Liver (tissue), 9 donors: ENCODE measurements around the gene PIGR. TPM values are rescaled to one million over a fixed set of nuclear protein-coding genes. Genes with fewer than 3 reads are reported as not detected.

Source experiments
- DNase-seq: peaks from one replicate; pipeline ENCODE4 v3.0.0-alpha.2; 2017; ENCODE audit warnings: low spot score
- H3K27ac ChIP-seq, 2 donors: one replicate each; pipeline ENCODE4 v1.7.0; 2013; ENCODE audit warnings: inconsistent platforms in 2 of 2, low read length in 2 of 2, control low read depth in 1 of 2, low read depth in 1 of 2, mild to moderate bottlenecking in 1 of 2
- H3K27me3 ChIP-seq, 4 donors: one replicate each; pipeline versions ENCODE4 v1.6.1 to v1.7.0; 2013; ENCODE audit warnings: low read length in 3 of 4, inconsistent platforms in 1 of 4, mild to moderate bottlenecking in 1 of 4, moderate library complexity in 1 of 4; ENCODE audit not compliant: control insufficient read depth in 4 of 4, insufficient read depth in 4 of 4
- H3K36me3 ChIP-seq, 4 donors: one replicate each; pipeline versions ENCODE4 v1.6.1 to v1.7.0; 2013; ENCODE audit warnings: low read length in 3 of 4, mild to moderate bottlenecking in 3 of 4, low read depth in 1 of 4, moderate library complexity in 1 of 4; ENCODE audit not compliant: control insufficient read depth in 4 of 4, insufficient read depth in 3 of 4
- H3K4me1 ChIP-seq, 4 donors: one replicate each; pipeline versions ENCODE4 v1.6.1 to v1.7.0; 2013; ENCODE audit warnings: low read length in 3 of 4, mild to moderate bottlenecking in 3 of 4, moderate library complexity in 1 of 4; ENCODE audit not compliant: control insufficient read depth in 4 of 4, insufficient read depth in 4 of 4
- H3K4me3 ChIP-seq, 3 donors: one replicate each; pipeline versions ENCODE4 v1.6.1 to v1.7.0; 2013; ENCODE audit warnings: low read length in 3 of 3, control low read depth in 1 of 3, low read depth in 1 of 3, mild to moderate bottlenecking in 1 of 3
- H3K9ac ChIP-seq, 2 donors: one replicate each; pipeline ENCODE4 v1.7.0; 2013; ENCODE audit warnings: low read length in 2 of 2, mild to moderate bottlenecking in 2 of 2, moderate library complexity in 2 of 2, control low read depth in 1 of 2, low read depth in 1 of 2
- H3K9me3 ChIP-seq, 4 donors: one replicate each; pipeline versions ENCODE4 v1.6.1 to v1.7.0; 2013; ENCODE audit warnings: low read length in 3 of 4; ENCODE audit not compliant: control insufficient read depth in 4 of 4
- EGR1 ChIP-seq, 2 donors: IDR thresholded peaks; 2 replicates each; pipeline ENCODE4 v1.6.1; 2016 to 2018; ENCODE audit warnings: antibody characterized with exemption in 2 of 2, low read depth in 2 of 2
- FOXA1 ChIP-seq: IDR thresholded peaks from 2 replicates; pipeline ENCODE4 v1.6.1; 2016; ENCODE audit warnings: antibody characterized with exemption
- FOXA2 ChIP-seq: IDR thresholded peaks from 2 replicates; pipeline ENCODE4 v1.6.1; 2016; ENCODE audit warnings: antibody characterized with exemption
- GABPA ChIP-seq, 2 donors: IDR thresholded peaks in 1 of 2; conservative IDR thresholded peaks in 1 of 2; 2 replicates each; pipeline ENCODE4 v1.6.1; 2016; ENCODE audit warnings: antibody characterized with exemption in 2 of 2, mild to moderate bottlenecking in 1 of 2, moderate library complexity in 1 of 2
- HNF4A ChIP-seq, 2 donors: conservative IDR thresholded peaks; 2 replicates each; pipeline ENCODE4 v1.6.1; 2016; ENCODE audit warnings: antibody characterized with exemption in 2 of 2, mild to moderate bottlenecking in 2 of 2
- HNF4G ChIP-seq: IDR thresholded peaks from 2 replicates; pipeline ENCODE4 v1.6.1; 2016; ENCODE audit warnings: antibody characterized with exemption
- JUND ChIP-seq, 2 donors: IDR thresholded peaks; 2 replicates each; pipeline ENCODE4 v1.6.1; 2016; ENCODE audit warnings: antibody characterized with exemption in 2 of 2
- NR2F2 ChIP-seq: IDR thresholded peaks from 2 replicates; pipeline ENCODE4 v1.6.1; 2016; ENCODE audit warnings: antibody characterized with exemption
- RAD21 ChIP-seq, 2 donors: IDR thresholded peaks; 2 replicates each; pipeline ENCODE4 v1.6.1; 2016; ENCODE audit warnings: antibody characterized with exemption in 2 of 2, mild to moderate bottlenecking in 2 of 2
- RXRA ChIP-seq, 2 donors: IDR thresholded peaks; 2 replicates each; pipeline ENCODE4 v1.6.1; 2017 to 2018; ENCODE audit warnings: antibody characterized with exemption in 2 of 2, mild to moderate bottlenecking in 1 of 2
- SP1 ChIP-seq: IDR thresholded peaks from 2 replicates; pipeline ENCODE4 v1.6.1; 2018; ENCODE audit warnings: antibody characterized with exemption, mild to moderate bottlenecking
- TAF1 ChIP-seq: conservative IDR thresholded peaks from 2 replicates; pipeline ENCODE4 v1.6.1; 2016; ENCODE audit warnings: antibody characterized with exemption, mild to moderate bottlenecking
- YY1 ChIP-seq: IDR thresholded peaks from 2 replicates; pipeline ENCODE4 v1.6.1; 2016; ENCODE audit warnings: antibody characterized with exemption, mild to moderate bottlenecking
- WGBS: extraction: QIAGEN DNeasy Blood & Tissue Kit; methylation state at CpG from one replicate; pipeline ENCODE4 v1.1.7; 2013; 5-methylcytosine and 5-hydroxymethylcytosine counted together
- polyA plus RNA-seq, 2 donors: library from polyadenylated mRNA; stranded (reverse) in 1 of 2; unstranded in 1 of 2; fragments of 200-250 nt in 1 of 2; fragments of >200 nt in 1 of 2; fragmentation: Nextera tagmentation in 1 of 2; extraction: Ambion mirVana in 1 of 2; gene quantifications; one replicate each; pipeline versions ENCODE4 v1.2.1 to v1.2.3, GENCODE V29; 2013 to 2015
- total RNA-seq, 2 donors: library from RNA; depleted of rRNA; stranded (reverse); fragments of >200 nt; gene quantifications; one replicate each; pipeline ENCODE4 v1.2.3, GENCODE V29; 2014
- TF ChIP-seq, protein P1 (sequence below): IDR thresholded peaks from 2 replicates; pipeline ENCODE4 v1.6.1; 2016; ENCODE audit warnings: antibody characterized with exemption
- TF ChIP-seq, protein P2 (sequence below): IDR thresholded peaks from 2 replicates; pipeline ENCODE4 v1.6.1; 2016; ENCODE audit warnings: antibody characterized with exemption, mild to moderate bottlenecking
- TF ChIP-seq, protein P3 (sequence below): IDR thresholded peaks from 2 replicates; pipeline ENCODE4 v1.6.1; 2016; ENCODE audit warnings: antibody characterized with exemption
- TF ChIP-seq, protein P4 (sequence below): IDR thresholded peaks from 2 replicates; pipeline ENCODE4 v1.6.1; 2016; ENCODE audit warnings: antibody characterized with exemption
- TF ChIP-seq, protein P5 (sequence below): fragments of 150-350 bp; IDR thresholded peaks from 2 replicates; pipeline ENCODE4 v1.5.1; 2017; ENCODE audit warnings: improper control_type of control experiment, low read depth, low read length; ENCODE audit not compliant: missing input control
- donor health status: healthy.
- donor health status: healthy.
- donor health status: healthy.
- donor health status: healthy.
- donor health status: healthy.

The PIGR gene
- total and polyA plus RNA-seq, 4 donors: 0.09 to 43.3 (median 14.1) TPM

DNA sequence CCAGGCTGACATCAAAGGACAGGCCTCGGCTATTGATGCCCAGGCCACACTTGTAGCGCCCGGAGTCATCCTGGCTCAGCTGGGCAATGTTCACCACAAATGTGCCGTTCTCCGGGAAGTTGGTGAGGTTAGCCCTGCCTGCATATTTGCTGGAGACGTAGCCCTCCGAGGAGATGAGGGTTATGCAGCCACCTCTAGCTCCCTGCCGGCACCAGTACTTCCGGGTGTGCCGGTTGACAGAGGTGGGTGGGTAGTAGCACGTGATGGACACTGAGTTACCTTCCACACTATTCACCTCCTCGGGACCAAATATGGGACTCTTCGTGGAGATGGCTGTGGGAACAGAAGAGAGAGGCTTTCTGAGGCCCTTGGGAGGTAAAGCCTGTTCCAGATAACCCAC is 7.1 kb downstream of the PIGR start:
- no peaks in the 10 kb centered on the region for H3K9me3 ChIP-seq
- WGBS: 86% methylated on average over 13 of the region's 13 CpGs
- no peak overlapping the region for H3K27ac ChIP-seq
- H3K4me3 ChIP-seq: no peak overlapping the region
- H3K27me3 ChIP-seq: no peaks in the 10 kb centered on the region
- no peak overlapping the region for H3K9ac ChIP-seq
- DNase-seq: no peak
- peaks cover 2 to 15% (median 7%) of the 10 kb centered on the region in 4 donors for H3K4me1 ChIP-seq
- H3K36me3 ChIP-seq: peaks cover 0 to 2% (median 0%) of the 10 kb centered on the region in 4 donors
- TF ChIP-seq, protein P1, sequence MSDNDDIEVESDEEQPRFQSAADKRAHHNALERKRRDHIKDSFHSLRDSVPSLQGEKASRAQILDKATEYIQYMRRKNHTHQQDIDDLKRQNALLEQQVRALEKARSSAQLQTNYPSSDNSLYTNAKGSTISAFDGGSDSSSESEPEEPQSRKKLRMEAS: no peak
- no peak for TF ChIP-seq GABPA (IDR thresholded peaks at IDR 0.05 in 1 of 2, conservative IDR thresholded peaks at IDR 0.05 in 1 of 2)
- no peak for TF ChIP-seq EGR1 (IDR thresholded peaks at IDR 0.05; ENCODE audit: low read depth in 2 of 2)
- TF ChIP-seq, protein P2, sequence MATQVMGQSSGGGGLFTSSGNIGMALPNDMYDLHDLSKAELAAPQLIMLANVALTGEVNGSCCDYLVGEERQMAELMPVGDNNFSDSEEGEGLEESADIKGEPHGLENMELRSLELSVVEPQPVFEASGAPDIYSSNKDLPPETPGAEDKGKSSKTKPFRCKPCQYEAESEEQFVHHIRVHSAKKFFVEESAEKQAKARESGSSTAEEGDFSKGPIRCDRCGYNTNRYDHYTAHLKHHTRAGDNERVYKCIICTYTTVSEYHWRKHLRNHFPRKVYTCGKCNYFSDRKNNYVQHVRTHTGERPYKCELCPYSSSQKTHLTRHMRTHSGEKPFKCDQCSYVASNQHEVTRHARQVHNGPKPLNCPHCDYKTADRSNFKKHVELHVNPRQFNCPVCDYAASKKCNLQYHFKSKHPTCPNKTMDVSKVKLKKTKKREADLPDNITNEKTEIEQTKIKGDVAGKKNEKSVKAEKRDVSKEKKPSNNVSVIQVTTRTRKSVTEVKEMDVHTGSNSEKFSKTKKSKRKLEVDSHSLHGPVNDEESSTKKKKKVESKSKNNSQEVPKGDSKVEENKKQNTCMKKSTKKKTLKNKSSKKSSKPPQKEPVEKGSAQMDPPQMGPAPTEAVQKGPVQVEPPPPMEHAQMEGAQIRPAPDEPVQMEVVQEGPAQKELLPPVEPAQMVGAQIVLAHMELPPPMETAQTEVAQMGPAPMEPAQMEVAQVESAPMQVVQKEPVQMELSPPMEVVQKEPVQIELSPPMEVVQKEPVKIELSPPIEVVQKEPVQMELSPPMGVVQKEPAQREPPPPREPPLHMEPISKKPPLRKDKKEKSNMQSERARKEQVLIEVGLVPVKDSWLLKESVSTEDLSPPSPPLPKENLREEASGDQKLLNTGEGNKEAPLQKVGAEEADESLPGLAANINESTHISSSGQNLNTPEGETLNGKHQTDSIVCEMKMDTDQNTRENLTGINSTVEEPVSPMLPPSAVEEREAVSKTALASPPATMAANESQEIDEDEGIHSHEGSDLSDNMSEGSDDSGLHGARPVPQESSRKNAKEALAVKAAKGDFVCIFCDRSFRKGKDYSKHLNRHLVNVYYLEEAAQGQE: no peak
- TF ChIP-seq, protein P3, sequence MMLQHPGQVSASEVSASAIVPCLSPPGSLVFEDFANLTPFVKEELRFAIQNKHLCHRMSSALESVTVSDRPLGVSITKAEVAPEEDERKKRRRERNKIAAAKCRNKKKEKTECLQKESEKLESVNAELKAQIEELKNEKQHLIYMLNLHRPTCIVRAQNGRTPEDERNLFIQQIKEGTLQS: no peak
- TF ChIP-seq FOXA2: no peak
- no peak for TF ChIP-seq NR2F2
- TF ChIP-seq, protein P4, sequence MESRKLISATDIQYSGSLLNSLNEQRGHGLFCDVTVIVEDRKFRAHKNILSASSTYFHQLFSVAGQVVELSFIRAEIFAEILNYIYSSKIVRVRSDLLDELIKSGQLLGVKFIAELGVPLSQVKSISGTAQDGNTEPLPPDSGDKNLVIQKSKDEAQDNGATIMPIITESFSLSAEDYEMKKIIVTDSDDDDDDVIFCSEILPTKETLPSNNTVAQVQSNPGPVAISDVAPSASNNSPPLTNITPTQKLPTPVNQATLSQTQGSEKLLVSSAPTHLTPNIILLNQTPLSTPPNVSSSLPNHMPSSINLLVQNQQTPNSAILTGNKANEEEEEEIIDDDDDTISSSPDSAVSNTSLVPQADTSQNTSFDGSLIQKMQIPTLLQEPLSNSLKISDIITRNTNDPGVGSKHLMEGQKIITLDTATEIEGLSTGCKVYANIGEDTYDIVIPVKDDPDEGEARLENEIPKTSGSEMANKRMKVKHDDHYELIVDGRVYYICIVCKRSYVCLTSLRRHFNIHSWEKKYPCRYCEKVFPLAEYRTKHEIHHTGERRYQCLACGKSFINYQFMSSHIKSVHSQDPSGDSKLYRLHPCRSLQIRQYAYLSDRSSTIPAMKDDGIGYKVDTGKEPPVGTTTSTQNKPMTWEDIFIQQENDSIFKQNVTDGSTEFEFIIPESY: no peak
- TF ChIP-seq JUND (IDR thresholded peaks at IDR 0.05): no peak
- TF ChIP-seq YY1: no peak
- no peak for TF ChIP-seq RXRA (IDR thresholded peaks at IDR 0.05)
- TF ChIP-seq SP1: no peak
- no peak for TF ChIP-seq FOXA1
- no peak for TF ChIP-seq HNF4A (conservative IDR thresholded peaks at IDR 0.05)
- no peak for TF ChIP-seq HNF4G
- no peak for TF ChIP-seq RAD21 (IDR thresholded peaks at IDR 0.05)

DNA sequence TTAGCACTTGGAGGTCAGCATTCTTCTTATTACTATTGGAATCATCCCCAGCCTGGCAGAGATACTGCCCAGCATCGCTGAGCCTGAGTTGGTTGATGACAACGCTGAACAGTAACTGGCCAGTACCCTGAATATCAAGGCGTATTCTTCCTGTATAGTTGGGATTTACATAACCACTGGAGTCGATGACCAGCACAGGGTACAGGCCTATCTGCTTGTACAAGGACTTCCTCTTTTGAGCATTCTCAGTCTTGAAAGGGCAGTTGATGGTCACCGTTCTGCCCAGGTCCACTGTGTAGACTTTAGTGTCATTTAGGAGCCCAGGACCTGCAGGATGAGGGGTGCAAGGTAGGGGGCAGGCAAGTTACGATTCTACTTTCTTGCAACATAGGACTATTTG is 8.8 kb downstream of the PIGR start:
- 87% methylated on average over 6 of the region's 6 CpGs for WGBS
- no peak for DNase-seq
- H3K27me3 ChIP-seq: no peaks in the 10 kb centered on the region
- peaks cover 2 to 12% (median 6%) of the 10 kb centered on the region in 4 donors for H3K4me1 ChIP-seq
- H3K27ac ChIP-seq: no peak overlapping the region
- peaks cover 0 to 2% (median 0%) of the 10 kb centered on the region in 4 donors for H3K36me3 ChIP-seq
- no peaks in the 10 kb centered on the region for H3K9me3 ChIP-seq
- no peak overlapping the region for H3K4me3 ChIP-seq
- H3K9ac ChIP-seq: no peak overlapping the region
- TF ChIP-seq, protein P3: no peak
- TF ChIP-seq FOXA2 (no peak), HNF4G (no peak), YY1 (no peak), HNF4A (conservative IDR thresholded peaks at IDR 0.05) (no peak), JUND (IDR thresholded peaks at IDR 0.05) (no peak), TAF1 (no peak), GABPA (IDR thresholded peaks at IDR 0.05 in 1 of 2, conservative IDR thresholded peaks at IDR 0.05 in 1 of 2) (no peak), EGR1 (IDR thresholded peaks at IDR 0.05; ENCODE audit: low read depth in 2 of 2) (no peak), FOXA1 (no peak), RXRA (IDR thresholded peaks at IDR 0.05) (no peak)
- TF ChIP-seq, protein P5, sequence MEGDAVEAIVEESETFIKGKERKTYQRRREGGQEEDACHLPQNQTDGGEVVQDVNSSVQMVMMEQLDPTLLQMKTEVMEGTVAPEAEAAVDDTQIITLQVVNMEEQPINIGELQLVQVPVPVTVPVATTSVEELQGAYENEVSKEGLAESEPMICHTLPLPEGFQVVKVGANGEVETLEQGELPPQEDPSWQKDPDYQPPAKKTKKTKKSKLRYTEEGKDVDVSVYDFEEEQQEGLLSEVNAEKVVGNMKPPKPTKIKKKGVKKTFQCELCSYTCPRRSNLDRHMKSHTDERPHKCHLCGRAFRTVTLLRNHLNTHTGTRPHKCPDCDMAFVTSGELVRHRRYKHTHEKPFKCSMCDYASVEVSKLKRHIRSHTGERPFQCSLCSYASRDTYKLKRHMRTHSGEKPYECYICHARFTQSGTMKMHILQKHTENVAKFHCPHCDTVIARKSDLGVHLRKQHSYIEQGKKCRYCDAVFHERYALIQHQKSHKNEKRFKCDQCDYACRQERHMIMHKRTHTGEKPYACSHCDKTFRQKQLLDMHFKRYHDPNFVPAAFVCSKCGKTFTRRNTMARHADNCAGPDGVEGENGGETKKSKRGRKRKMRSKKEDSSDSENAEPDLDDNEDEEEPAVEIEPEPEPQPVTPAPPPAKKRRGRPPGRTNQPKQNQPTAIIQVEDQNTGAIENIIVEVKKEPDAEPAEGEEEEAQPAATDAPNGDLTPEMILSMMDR: no peak
- TF ChIP-seq, protein P1: no peak
- TF ChIP-seq, protein P2: no peak
